Gastrocnemius medialis (tissue), 4 donors: ENCODE results near the gene RGS17. TPM values are rescaled to one million over a fixed set of nuclear protein-coding genes. Genes with fewer than 3 reads are reported as not detected.
A peak's percentile ranks its signal among the peaks of the same experiment; 100 is the strongest.

Source experiments
- ATAC-seq, 2 donors: fragments of 150-250 bp; one replicate each; pipeline ENCODE4 v1.9.1; 2016
- DNase-seq, 2 donors: peaks; one replicate each; pipeline ENCODE4 v3.0.0-alpha.2; 2019
- H3K27ac ChIP-seq, 4 donors: fragments of 200-600 bp; sonication (generic); 1 replicate in 1 of 4; 2 replicates in 3 of 4; pipeline ENCODE4 v1.5.1; 2016 to 2018; ENCODE audit warnings: mild to moderate bottlenecking in 2 of 4, moderate library complexity in 1 of 4
- H3K27me3 ChIP-seq, 3 donors: fragments of 200-600 bp; sonication (generic) in 2 of 3; 1 replicate in 1 of 3; 2 replicates in 2 of 3; pipeline versions ENCODE4 v1.5.1 to v1.6.0; 2016 to 2019; ENCODE audit warnings: mild to moderate bottlenecking in 1 of 3, moderate library complexity in 1 of 3
- H3K36me3 ChIP-seq, 2 donors: fragments of 200-600 bp; sonication (generic) in 1 of 2; one replicate each; pipeline ENCODE4 v1.5.1; 2017 to 2018
- H3K4me1 ChIP-seq, 2 donors: fragments of 200-600 bp; sonication (generic) in 1 of 2; one replicate each; pipeline ENCODE4 v1.5.1; 2016 to 2017; ENCODE audit warnings: mild to moderate bottlenecking in 2 of 2
- H3K4me3 ChIP-seq, 4 donors: fragments of 200-600 bp; sonication (generic) in 3 of 4; 1 replicate in 1 of 4; 2 replicates in 3 of 4; pipeline ENCODE4 v1.5.1; 2016 to 2019; ENCODE audit warnings: mild to moderate bottlenecking in 2 of 4
- H3K9me3 ChIP-seq, 3 donors: fragments of 200-600 bp; sonication (generic) in 2 of 3; 1 replicate in 1 of 3; 2 replicates in 2 of 3; pipeline ENCODE4 v1.5.1; 2016 to 2019
- POLR2A ChIP-seq, 2 donors: fragments of 450-650 bp; IDR thresholded peaks; one replicate each; pipeline ENCODE4 v1.6.1; 2017; ENCODE audit warnings: antibody characterized with exemption in 2 of 2, mild to moderate bottlenecking in 2 of 2, moderate library complexity in 2 of 2
- in situ Hi-C, 4 donors: fragments of 200-750 bp; cut with MboI; loops; one replicate each; pipeline versions ENCODE4 v1.15.0 to v1.8.0; 2017; ENCODE audit warnings: low sequenced_read_pairs in 4 of 4
- intact Hi-C: fragments of 100-400 bp; cut with DNase I; formaldehyde crosslinking; loops from one replicate; pipeline ENCODE4 v1.15.1; 2023; ENCODE audit warnings: low total_unique reads
- total RNA-seq, 4 donors: library from RNA; depleted of rRNA; stranded (reverse); fragments of >200 nt; gene quantifications; one replicate each; pipeline versions ENCODE4 v1.1.0 to v1.2.3, GENCODE V29; 2016
- TF ChIP-seq, protein P1 (sequence below), 5 experiments: fragments of 450-650 bp in 3 of 5; fragments of 200-600 bp in 2 of 5; sonication (generic) in 2 of 5; IDR thresholded peaks in 4 of 5; conservative IDR thresholded peaks in 1 of 5; 1 replicate in 4 of 5; 2 replicates in 1 of 5; pipeline ENCODE4 v1.5.1; 2016 to 2019; ENCODE audit warnings: antibody characterized with exemption in 5 of 5, mild to moderate bottlenecking in 3 of 5, moderate library complexity in 3 of 5

RGS17 gene, protein sequence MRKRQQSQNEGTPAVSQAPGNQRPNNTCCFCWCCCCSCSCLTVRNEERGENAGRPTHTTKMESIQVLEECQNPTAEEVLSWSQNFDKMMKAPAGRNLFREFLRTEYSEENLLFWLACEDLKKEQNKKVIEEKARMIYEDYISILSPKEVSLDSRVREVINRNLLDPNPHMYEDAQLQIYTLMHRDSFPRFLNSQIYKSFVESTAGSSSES
- total RNA-seq: under 1 TPM in 1 of 4 donors, not detected in 3; 0.11 TPM

DNA sequence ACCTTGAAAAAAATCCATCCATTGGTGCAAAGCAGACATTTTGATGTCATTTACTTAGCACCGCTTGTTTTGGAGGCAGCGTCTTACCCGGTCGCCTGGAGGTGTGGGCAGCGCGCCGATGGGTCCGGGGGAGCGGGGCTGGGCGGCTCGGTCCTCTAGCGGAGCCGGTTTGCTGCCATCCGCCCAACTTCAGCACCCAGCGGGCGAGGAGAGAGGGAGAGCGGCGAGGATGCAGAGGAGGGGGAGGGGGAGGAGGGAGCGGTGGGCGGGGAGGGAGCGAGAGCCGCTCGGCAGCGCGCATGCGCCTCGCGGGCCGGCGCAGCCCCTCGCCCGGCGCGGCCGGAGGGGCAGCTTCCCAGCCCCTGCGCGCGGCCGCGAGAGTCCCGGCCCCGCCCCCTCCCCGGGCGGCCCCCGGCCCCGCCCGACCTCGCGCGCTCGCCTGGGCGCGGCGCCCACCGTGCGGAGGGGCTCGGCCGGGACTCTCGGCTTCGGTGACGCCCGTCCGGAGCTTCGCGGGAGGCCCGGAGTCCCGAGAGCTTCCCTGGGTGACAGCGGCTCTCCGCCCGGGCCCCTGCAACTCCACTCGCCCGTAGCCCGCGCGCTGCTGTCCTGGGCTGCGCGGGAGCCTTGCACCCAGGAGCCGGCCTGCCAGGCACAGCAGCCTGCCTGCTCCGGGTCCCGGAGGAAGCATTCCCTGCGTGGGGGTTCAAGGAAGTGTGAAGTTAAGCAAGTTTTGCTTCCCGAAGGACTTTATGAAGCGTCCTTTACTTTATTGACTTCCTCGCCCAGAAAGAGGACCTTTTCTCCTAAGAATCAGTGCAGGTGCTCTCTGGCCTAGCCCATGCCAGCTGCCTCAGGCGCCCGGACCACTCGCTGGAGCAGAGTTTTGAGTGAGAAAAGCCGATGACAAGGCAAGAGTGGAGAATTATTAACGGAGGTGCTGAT lies at the start of gene RGS17:
Gene RGS17 (minus strand): TSS at position 246 of the 945 bp plus-strand sequence. CDS start 87,264 bp downstream, outside the sequence.
- in situ Hi-C loops (no loop called here), intact Hi-C loops (no loop called here)

DNA sequence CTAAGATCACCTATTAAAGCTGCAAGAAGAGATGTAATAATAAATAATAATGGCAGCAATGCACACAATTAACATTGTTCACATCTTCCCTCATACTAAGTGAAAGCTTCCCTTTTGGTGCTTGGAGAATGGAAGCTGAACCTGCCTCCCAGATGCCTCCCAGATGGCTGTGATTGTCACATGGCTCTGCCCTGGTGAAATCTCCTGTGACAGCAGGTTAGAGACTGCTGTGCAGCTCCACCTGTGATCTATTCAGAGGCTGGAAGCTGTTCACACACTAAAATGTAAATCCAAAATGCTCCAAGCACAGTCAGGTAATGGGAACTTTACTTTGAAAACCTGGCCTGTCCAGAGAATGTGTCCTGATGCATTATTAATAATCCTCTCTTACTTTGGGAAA lies 41.7 kb upstream of the RGS17 start:
- Histone ChIP-seq H3K27ac (no peak overlapping the region), H3K4me1 (no peaks in the 10 kb centered on the region), H3K4me3 (no peak overlapping the region), H3K27me3 (no peaks in the 10 kb centered on the region), H3K36me3 (no peaks in the 10 kb centered on the region), H3K9me3 (no peaks in the 10 kb centered on the region)
- in situ Hi-C loops (no loop called here), intact Hi-C loops (no loop called here)
- no peak for DNase-seq
- ATAC-seq: no peak
- TF ChIP-seq POLR2A (IDR thresholded peaks at IDR 0.05): no peak
- TF ChIP-seq, protein P1, sequence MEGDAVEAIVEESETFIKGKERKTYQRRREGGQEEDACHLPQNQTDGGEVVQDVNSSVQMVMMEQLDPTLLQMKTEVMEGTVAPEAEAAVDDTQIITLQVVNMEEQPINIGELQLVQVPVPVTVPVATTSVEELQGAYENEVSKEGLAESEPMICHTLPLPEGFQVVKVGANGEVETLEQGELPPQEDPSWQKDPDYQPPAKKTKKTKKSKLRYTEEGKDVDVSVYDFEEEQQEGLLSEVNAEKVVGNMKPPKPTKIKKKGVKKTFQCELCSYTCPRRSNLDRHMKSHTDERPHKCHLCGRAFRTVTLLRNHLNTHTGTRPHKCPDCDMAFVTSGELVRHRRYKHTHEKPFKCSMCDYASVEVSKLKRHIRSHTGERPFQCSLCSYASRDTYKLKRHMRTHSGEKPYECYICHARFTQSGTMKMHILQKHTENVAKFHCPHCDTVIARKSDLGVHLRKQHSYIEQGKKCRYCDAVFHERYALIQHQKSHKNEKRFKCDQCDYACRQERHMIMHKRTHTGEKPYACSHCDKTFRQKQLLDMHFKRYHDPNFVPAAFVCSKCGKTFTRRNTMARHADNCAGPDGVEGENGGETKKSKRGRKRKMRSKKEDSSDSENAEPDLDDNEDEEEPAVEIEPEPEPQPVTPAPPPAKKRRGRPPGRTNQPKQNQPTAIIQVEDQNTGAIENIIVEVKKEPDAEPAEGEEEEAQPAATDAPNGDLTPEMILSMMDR (IDR thresholded peaks at IDR 0.05 in 4 of 5, conservative IDR thresholded peaks at IDR 0.05 in 1 of 5): no peak

More for the DNA sequence above, at the start of gene RGS17:
- TF ChIP-seq, protein P1 (IDR thresholded peaks at IDR 0.05 in 4 of 5, conservative IDR thresholded peaks at IDR 0.05 in 1 of 5): no peak
- TF ChIP-seq POLR2A (IDR thresholded peaks at IDR 0.05): no peak
- peaks cover 11 to 12% of the 10 kb centered on the region in 2 donors for H3K4me1 ChIP-seq
- DNase-seq (no peak), ATAC-seq (peak; percentile 33 to 67)
- H3K9me3 ChIP-seq: no peaks in the 10 kb centered on the region
- H3K27ac ChIP-seq: peak within 1 kb of the TSS in 2 of 4 donors; percentile 4 to 41
- H3K27me3 ChIP-seq: peaks cover 30 to 36% (median 34%) of the 10 kb centered on the region in 3 donors
- H3K4me3 ChIP-seq: peak within 1 kb of the TSS; percentile 56 to 66 (median 60)
- H3K36me3 ChIP-seq: no peaks in the 10 kb centered on the region

DNA sequence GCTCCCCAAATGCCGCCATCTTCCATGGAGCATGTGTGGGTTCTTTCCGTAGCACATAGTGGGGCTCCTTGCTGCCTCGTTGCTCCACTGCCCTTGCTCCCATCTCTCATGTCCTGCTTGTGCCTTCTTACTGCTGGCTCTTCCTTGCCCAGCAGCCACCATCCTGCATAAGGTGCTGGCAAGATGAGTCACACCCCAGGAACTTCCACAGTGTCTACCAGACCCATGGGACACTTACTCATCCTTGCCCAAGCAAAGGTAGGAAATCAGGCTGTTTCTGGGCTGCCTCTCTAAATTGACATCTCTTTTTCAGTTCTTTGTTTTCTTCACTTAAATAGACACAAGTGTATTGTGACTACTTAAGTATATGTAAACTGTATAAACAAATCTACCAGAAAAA lies 39.4 kb upstream of the RGS17 start:
- no peak for ATAC-seq
- H3K9me3 ChIP-seq: no peaks in the 10 kb centered on the region
- H3K4me3 ChIP-seq: no peak overlapping the region
- H3K27me3 ChIP-seq: no peaks in the 10 kb centered on the region
- no peaks in the 10 kb centered on the region for H3K4me1 ChIP-seq
- no peak overlapping the region for H3K27ac ChIP-seq
- intact Hi-C loops (no loop called here), in situ Hi-C loops (no loop called here)
- TF ChIP-seq, protein P1 (IDR thresholded peaks at IDR 0.05 in 4 of 5, conservative IDR thresholded peaks at IDR 0.05 in 1 of 5): no peak
- no peak for TF ChIP-seq POLR2A (IDR thresholded peaks at IDR 0.05)
- DNase-seq: no peak
- H3K36me3 ChIP-seq: no peaks in the 10 kb centered on the region

DNA sequence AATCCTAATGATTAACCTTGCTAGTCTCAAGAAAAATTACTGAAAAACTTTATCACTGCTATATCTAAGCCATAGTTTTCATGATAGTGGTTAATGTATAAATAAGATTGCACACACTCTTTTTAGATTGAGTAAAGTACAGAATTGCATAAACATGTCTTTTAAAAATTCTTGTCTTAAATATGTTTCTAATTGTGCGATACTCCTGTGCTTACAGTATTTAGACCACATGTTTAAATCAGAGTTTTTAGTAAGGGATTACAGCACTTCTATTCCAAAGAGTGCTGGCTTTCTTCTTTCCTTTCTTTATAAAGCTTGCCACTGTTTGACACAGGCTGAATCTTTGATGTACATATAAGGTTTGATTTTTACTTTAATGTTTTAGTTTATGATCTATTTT lies 36.8 kb upstream of the RGS17 start:
- no peak overlapping the region for H3K4me3 ChIP-seq
- in situ Hi-C loops (no loop called here), intact Hi-C loops (no loop called here)
- ATAC-seq (no peak), DNase-seq (no peak)
- no peaks in the 10 kb centered on the region for H3K4me1 ChIP-seq
- no peak overlapping the region for H3K27ac ChIP-seq
- H3K36me3 ChIP-seq: no peaks in the 10 kb centered on the region
- H3K27me3 ChIP-seq: no peaks in the 10 kb centered on the region
- TF ChIP-seq, protein P1 (IDR thresholded peaks at IDR 0.05 in 4 of 5, conservative IDR thresholded peaks at IDR 0.05 in 1 of 5): no peak
- no peak for TF ChIP-seq POLR2A (IDR thresholded peaks at IDR 0.05)
- no peaks in the 10 kb centered on the region for H3K9me3 ChIP-seq
